ENCODE data around the gene SAPCD2. TPM values are rescaled to one million over a fixed set of nuclear protein-coding genes. Genes with fewer than 3 reads are reported as not detected.
A peak's percentile ranks its signal among the peaks of the same experiment; 100 is the strongest.

The SAPCD2 gene
- total RNA-seq, 2 experiments from 2014 or later: 13.5 to 13.7 TPM

GRCh38 chr9:137073992-137074399 lies 3.6 kb upstream of the SAPCD2 start:
- CTCF ChIA-PET: interaction anchor here (1.0 to 11.3 kb wide), 2 partner anchors 10 to 24 kb away, joined by 3 to 164 read pairs; partner anchors contain the start of gene NPDC1
- intact Hi-C loops (cut with micrococcal nuclease): no loop called here
- ATAC-seq: no peak

GRCh38 chr9:137071282-137071681 lies 925 bp upstream of the SAPCD2 start:
- ChIA-PET POLR2A (interaction anchor here (0.6 to 1.5 kb wide), 6 partner anchors 9 to 247 kb away, joined by 3 to 5 read pairs (median 3); partner anchors contain the start of gene TUBB4B), CTCF (interaction anchor here (1.4 to 11.3 kb wide), 9 partner anchors 8 to 293 kb away, joined by 3 to 164 read pairs (median 7); partner anchors contain the start of genes ABCA2, FUT7 and NPDC1)
- peak overlapping the region; percentile 62 for H3K27ac Mint-ChIP-seq
- ATAC-seq (no peak), DNase-seq (no peak)
- H3K4me1 Mint-ChIP-seq (ENCODE audit: low read depth): peaks cover 7% of the 10 kb centered on the region
- peaks cover 1% of the 10 kb centered on the region for H3K27me3 Mint-ChIP-seq
- H3K4me3 Mint-ChIP-seq: peak overlapping the region; percentile 68
- intact Hi-C loops (cut with micrococcal nuclease): no loop called here
- no peaks in the 10 kb centered on the region for H3K36me3 Mint-ChIP-seq (ENCODE audit: low read depth)
- no peaks in the 10 kb centered on the region for H3K9me3 Mint-ChIP-seq
- no peak for TF ChIP-seq CTCF (IDR thresholded peaks at IDR 0.05)

More at GRCh38 chr9:137073992-137074399, 3.6 kb upstream of the SAPCD2 start:
- no peak overlapping the region for H3K4me3 Mint-ChIP-seq
- H3K9me3 Mint-ChIP-seq: no peaks in the 10 kb centered on the region
- DNase-seq: no peak
- peaks cover 3% of the 10 kb centered on the region for H3K36me3 Mint-ChIP-seq (ENCODE audit: low read depth)
- POLR2A ChIA-PET: no interaction called here
- TF ChIP-seq CTCF (IDR thresholded peaks at IDR 0.05): no peak
- no peaks in the 10 kb centered on the region for H3K4me1 Mint-ChIP-seq (ENCODE audit: low read depth)
- H3K27me3 Mint-ChIP-seq: no peaks in the 10 kb centered on the region
- H3K27ac Mint-ChIP-seq: no peak overlapping the region

- Mint-ChIP-seq H3K4me1 (ENCODE audit: low read depth) (peaks cover 7% of the 10 kb centered on the region), H3K9me3 (no peaks in the 10 kb centered on the region), H3K27me3 (peaks cover 1% of the 10 kb centered on the region), H3K36me3 (ENCODE audit: low read depth) (no peaks in the 10 kb centered on the region), H3K27ac (peak overlapping the region; percentile 62), H3K4me3 (peak overlapping the region; percentile 68)
- CTCF ChIA-PET: interaction anchor here (0.8 to 11.3 kb wide), 12 partner anchors 9 to 293 kb away, joined by 3 to 164 read pairs (median 8); partner anchors contain the start of genes ABCA2, FUT7, MAN1B1 and NPDC1
- TF ChIP-seq CTCF (IDR thresholded peaks at IDR 0.05): no peak
- intact Hi-C loops (cut with micrococcal nuclease): no loop called here
- ATAC-seq (no peak), DNase-seq (no peak)
- POLR2A ChIA-PET: interaction anchor here (0.6 to 1.7 kb wide), 7 partner anchors 9 to 246 kb away, joined by 3 to 5 read pairs (median 3); partner anchors contain the start of gene TUBB4B
Measured at GRCh38 chr9:137070906-137071275, 534 bp upstream of the SAPCD2 start.

GRCh38 chr9:137069508-137070091 lies 757 bp downstream of the SAPCD2 start:
- Mint-ChIP-seq H3K9me3 (no peaks in the 10 kb centered on the region), H3K4me1 (ENCODE audit: low read depth) (peaks cover 7% of the 10 kb centered on the region), H3K27ac (no peak overlapping the region), H3K36me3 (ENCODE audit: low read depth) (no peaks in the 10 kb centered on the region), H3K27me3 (peaks cover 1% of the 10 kb centered on the region), H3K4me3 (peak overlapping the region; percentile 59)
- no peak for ATAC-seq
- ChIA-PET POLR2A (interaction anchor here (0.6 to 1.7 kb wide), 8 partner anchors 9 to 227 kb away, joined by 3 to 11 read pairs (median 4); partner anchors contain the start of genes AJM1 and MAN1B1), CTCF (interaction anchor here (1.0 to 11.3 kb wide), 18 partner anchors 10 to 292 kb away, joined by 3 to 164 read pairs (median 6); partner anchors contain the start of genes ABCA2, ENTPD2, FUT7 and MAN1B1)
- no peak for DNase-seq
- intact Hi-C loops (cut with micrococcal nuclease): no loop called here
- TF ChIP-seq CTCF (IDR thresholded peaks at IDR 0.05): no peak
